HG03457 (cell line): ENCODE measurements around the gene ARAP2.
A peak's percentile ranks its signal among the peaks of the same experiment; 100 is the strongest.

Experiments
- ATAC-seq: cut with Tn5 transposase; IDR thresholded peaks from one replicate; pipeline ENCODE4 v1.9.1; 2021; ENCODE audit warnings: moderate number of reproducible peaks; ENCODE audit not compliant: unreplicated experiment

Gene ARAP2

DNA sequence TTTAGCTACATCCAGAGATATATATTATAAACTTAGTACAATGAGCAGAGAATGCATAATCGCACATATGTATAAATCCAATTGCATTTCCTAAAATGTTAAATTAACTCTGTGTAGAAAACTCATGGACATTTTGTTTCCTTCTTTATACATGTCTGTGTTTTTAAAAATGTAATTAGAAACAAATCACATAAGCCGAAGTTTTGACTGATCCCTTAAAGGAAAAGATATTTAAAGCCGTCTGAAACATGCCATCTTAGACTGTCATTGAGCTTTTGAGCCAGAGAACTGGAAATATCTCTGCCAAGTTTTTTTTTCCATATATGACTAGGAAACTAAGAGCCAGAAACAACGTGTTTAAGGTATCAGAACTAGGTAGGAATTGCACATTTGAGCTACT lies 107.0 kb downstream of the ARAP2 start:
- no peak for ATAC-seq

GRCh38 chr4:36133658-36134057 lies 110.7 kb downstream of the ARAP2 start:
- no peak for ATAC-seq

- no peak for ATAC-seq
Observed at GRCh38 chr4:36133086-36133485, 111.2 kb downstream of the ARAP2 start.

DNA sequence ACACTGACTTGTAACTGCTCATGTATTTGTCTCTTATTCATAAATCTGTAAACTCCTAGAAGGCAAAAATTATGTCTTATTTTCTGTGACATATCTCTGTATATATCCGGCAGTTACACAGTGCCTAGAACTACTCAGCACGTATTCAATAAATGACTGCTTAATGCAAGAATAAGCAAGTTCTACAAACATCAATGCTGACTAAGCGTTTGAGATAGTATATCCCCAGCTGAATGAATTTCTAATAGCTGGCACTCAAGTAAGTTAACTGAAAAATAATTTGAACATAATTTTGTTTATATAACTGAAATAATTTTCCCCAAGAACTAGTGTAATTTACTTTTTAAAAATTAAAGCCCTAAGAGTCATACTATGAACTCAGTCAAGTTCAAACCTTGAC lies 113.7 kb downstream of the ARAP2 start:
- no peak for ATAC-seq

DNA sequence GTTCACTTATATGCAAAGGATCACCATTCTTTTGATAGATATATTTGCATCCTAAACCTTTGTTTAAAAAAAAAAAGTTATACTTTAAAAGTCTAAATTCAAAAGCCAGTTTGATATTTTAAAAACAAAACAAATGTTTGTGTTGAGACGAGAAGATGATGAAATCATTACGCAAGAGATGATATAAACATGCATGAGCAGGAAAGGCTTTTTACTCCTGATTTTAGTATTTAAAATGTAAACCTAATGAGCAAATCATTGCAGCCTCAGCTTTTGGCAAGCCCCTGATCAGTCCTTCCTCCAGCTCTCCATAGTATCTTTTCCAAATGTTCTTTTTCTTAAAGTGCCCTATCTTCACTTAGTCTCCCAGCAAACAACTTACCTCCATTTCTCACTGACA lies 115.6 kb downstream of the ARAP2 start:
- no peak for ATAC-seq

DNA sequence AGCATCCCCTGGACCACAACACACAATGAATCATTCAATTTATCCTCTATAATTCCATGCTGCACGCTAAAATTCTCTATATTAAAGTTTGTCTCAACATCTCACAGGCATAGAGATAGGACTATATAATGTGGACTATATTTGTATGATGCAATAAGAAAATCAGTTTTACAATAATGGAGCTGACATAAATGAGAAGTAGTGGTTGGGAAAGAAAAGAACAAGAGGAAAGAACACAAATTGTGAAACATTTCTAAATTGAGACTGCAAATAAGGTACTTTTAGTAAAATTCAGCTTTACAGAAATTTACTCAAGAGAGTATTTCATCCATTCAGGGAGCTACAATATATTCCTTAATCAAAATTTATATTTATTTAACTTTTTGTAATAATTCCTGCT lies 120.4 kb downstream of the ARAP2 start:
- no peak for ATAC-seq

- ATAC-seq: no peak
Observed at GRCh38 chr4:36115312-36115711, 129.0 kb downstream of the ARAP2 start.

DNA sequence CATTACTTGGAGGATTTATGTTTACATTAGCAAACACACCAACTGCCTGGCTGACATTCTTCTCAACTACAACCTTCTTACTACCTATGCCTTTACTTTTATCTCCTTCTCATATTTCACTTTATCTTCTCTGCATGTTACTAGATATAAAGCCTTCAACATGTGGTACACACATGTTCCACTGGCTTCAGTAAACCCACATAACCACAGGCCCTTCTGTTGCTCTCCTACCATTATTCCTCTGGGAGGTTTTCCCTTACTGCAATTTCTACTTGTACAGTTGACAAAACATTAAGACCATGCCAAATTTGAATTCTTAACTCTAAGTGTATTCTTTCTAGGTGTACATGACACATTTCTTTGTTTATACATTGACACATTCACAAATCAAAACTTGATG lies 133.1 kb downstream of the ARAP2 start:
- no peak for ATAC-seq

- no peak for ATAC-seq
Observed at GRCh38 chr4:36099509-36099908, 144.8 kb downstream of the ARAP2 start.

- ATAC-seq: no peak
Observed at GRCh38 chr4:36094995-36095394, 149.3 kb downstream of the ARAP2 start.

- ATAC-seq: no peak
Observed at GRCh38 chr4:36091997-36092396, 152.3 kb downstream of the ARAP2 start.

- no peak for ATAC-seq
Observed at GRCh38 chr4:36088542-36088941, 155.8 kb downstream of the ARAP2 start.

DNA sequence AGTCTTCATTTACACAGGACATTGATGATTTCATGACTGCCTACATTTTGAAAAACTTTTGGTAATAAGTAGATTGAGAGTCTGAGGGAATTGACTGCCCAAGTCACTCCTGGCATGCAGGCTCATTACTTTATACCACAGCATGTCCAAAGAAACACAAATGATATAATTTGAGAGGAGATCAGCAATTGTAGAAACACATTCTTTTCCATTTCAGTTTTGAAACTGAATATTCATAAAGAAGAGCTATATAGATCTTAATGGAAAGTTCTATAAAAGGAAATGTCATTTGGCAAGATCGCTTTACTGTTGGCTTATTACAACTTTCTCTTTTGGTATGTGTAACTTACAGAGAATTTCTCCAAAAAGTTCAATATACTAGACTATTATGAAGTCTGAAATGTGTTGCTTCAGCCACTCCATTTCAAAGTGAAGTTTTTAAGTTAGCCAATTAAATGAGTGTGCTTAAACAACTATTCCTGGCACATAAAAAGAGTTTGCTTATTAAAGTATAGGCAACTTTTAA lies 158.0 kb downstream of the ARAP2 start:
- no peak for ATAC-seq

GRCh38 chr4:36082817-36083216 lies 161.5 kb downstream of the ARAP2 start:
- ATAC-seq: no peak

DNA sequence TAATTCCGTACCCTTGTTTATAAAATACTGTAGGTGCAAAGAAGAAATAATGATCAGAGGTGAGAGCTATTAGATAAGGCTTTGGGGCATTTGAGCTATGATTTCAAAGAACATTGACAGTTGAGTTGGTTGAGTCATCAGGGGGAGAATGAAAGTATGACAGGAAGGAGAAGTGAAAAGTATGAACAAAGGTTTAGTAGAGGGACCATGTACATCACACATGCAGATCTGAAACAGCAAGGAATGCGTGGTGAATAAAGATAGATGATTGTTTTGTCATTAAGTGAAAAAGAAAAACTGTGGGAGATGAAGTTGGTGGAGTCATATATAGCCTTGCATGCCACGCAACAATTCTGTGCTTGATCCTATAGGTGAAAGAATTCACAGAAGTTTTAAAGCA lies 163.1 kb downstream of the ARAP2 start:
- peak; percentile 95 for ATAC-seq

DNA sequence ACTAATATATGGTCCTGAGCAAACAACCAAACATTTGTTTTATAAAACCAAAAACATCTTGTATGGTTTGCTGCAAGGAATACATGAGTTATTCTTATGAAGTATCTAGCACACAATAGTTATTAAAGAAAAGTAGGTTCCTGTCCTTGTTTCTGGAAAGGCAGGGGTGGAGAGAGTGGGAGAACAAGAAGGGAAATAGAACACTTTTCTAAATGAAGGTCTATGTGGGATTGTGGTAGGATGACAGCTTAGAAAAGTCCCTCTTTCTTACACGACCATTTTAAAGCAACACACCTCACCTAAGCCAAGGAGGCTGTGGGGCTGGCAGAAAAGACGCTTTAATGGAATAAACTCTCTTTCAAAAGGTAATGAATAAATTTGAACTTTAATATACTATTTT lies 164.6 kb downstream of the ARAP2 start:
- ATAC-seq: no peak

DNA sequence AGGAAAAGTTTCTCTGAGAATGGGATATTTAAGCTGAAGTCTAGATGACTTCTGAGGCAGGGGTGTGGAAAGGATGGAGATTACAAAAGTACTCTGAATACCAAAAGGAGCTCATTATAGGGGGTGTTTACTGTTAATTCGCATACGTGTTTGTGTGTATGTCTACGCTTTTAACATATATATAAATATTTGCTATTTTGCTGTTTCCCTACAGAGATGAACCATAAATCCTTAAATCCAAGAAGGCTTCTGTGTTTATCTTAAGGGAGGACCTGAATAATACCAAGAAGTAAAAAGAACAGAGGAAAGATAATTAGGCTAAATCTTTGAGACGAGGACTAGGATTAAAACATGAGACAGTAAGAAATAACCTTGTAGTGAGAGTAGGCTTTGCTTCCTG lies 166.0 kb downstream of the ARAP2 start:
- ATAC-seq: no peak

DNA sequence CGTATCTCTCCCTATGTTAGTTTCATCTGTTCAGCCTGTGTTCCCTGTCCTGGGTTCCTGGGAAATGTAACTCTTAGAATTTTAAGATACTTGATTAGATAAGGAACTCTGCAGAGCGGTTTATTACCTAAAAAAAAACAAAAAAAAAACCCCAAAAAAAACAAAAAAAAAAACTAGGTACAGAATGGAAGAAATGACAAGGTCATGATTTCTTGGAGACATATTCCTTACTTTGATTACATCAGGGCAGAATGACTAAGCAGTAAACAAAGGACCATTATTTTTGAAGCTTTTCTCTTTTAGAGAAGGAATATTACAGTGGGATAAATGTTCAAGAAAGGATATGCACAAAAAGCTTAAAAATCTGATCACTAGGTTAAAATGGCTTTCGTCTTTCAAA lies 171.8 kb downstream of the ARAP2 start:
- no peak for ATAC-seq

GRCh38 chr4:36067116-36067515 lies 177.2 kb downstream of the ARAP2 start:
- ATAC-seq: no peak

- no peak for ATAC-seq
Observed at GRCh38 chr4:36065274-36065871, 178.9 kb downstream of the ARAP2 start.

- ATAC-seq: no peak
Observed at GRCh38 chr4:36064117-36064516, 180.2 kb downstream of the ARAP2 start.

DNA sequence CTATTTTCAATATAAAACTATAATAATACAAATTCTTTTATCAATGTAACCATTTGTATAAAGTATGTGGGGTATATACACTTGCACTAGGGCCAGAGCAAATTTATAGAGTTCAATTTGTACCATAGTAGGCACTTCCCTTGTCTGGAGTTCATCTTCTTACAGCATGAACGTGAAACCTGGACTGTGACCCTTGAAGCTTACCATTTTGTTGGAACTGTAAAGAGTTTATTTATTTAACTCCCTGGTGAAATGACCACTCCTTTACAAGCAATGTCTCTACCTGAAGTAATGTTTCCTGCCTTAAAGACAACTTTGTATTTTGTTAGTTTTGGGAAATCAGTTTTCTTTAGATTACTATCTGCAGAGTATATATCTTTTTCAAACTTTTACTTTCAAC lies 188.2 kb downstream of the ARAP2 start:
- no peak for ATAC-seq

DNA sequence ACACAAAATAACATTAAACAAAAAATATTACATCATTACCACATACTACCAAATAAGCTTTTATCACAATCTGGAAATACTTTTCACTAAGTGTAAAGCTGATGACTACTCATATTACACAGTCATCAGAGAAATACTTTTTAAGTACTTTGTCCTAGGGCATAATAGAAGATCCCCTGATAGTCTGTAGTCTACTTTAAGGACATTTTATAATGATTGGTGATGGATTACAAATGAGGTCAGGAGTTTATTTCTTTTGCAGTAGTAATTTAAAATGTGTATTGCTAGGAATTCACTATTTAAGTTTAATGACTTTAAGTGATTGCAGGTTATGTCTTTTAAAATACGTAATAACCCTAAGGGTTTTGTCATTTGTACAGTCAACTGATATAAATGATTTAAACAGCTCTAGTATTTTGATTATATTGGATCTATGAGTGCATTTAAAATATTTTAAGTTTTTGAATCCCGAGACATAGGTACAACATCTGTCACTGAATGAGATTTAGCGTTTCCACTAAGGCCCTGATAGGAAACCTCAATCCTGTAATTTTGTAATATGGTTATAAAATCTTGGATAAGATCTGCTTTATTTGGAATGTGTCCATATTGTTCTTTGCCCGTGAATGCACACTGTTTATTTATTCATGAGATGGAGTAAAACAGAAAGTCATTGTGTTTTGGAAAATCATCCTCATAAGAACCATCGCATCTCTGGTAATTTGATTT lies 189.5 kb downstream of the ARAP2 start:
- ATAC-seq: no peak
